ENCODE results near the gene TPRG1. TPM values are rescaled to one million over a fixed set of nuclear protein-coding genes. Genes with fewer than 3 reads are reported as not detected.

TPRG1 gene
- total RNA-seq, 4 donors from 2014 or later = 31.3 to 72.0 (median 47.0) TPM

GRCh38 chr3:189278221-189278620, 106.5 kb downstream of the TPRG1 start:
- TF ChIP-seq, protein P1, sequence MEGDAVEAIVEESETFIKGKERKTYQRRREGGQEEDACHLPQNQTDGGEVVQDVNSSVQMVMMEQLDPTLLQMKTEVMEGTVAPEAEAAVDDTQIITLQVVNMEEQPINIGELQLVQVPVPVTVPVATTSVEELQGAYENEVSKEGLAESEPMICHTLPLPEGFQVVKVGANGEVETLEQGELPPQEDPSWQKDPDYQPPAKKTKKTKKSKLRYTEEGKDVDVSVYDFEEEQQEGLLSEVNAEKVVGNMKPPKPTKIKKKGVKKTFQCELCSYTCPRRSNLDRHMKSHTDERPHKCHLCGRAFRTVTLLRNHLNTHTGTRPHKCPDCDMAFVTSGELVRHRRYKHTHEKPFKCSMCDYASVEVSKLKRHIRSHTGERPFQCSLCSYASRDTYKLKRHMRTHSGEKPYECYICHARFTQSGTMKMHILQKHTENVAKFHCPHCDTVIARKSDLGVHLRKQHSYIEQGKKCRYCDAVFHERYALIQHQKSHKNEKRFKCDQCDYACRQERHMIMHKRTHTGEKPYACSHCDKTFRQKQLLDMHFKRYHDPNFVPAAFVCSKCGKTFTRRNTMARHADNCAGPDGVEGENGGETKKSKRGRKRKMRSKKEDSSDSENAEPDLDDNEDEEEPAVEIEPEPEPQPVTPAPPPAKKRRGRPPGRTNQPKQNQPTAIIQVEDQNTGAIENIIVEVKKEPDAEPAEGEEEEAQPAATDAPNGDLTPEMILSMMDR (IDR thresholded peaks at IDR 0.05; ENCODE audit: low read depth) = no peak

- TF ChIP-seq, protein P1 (IDR thresholded peaks at IDR 0.05; ENCODE audit: low read depth) = no peak
Measured at GRCh38 chr3:189282189-189282588, 110.4 kb downstream of the TPRG1 start.

DNA sequence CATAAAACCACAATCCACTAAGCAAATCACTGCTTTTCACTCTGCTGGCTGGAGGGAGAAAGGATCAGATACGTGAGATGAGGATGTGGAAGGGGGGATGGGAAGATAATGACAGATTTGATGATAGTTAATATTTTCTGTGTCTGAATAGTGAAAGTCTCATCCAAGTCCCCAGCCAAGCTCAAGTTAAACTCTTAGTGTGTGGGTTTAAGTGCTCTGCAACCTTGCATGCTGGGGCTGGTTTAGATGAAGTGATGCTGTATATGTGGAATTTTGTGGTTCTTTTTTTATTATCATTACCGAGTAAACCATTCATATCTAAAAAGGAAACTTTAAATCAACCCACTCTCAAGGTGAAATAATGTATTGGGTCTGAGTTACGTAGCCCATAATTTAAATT, 111.0 kb downstream of the TPRG1 start:
- TF ChIP-seq, protein P1 (IDR thresholded peaks at IDR 0.05; ENCODE audit: low read depth) = no peak

DNA sequence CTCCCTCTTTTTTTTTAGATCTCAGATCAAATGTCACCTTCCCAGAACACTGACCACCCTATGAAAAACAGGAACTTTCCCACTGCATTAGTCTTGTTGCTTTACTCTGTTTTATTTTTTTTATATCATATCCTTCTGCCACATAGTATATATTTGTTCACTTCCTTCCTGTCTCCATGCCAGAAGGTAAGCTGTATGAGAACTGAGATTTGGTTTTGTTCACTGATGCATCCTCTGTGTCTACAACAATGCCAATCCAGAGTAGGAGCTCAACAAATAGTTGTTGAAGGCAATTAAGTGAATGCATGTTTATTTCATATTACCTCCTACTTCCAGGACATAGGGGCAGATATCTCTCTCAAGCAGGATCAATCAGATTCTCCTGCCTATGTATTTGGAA, 114.4 kb downstream of the TPRG1 start:
- TF ChIP-seq, protein P1 (IDR thresholded peaks at IDR 0.05; ENCODE audit: low read depth) = no peak

DNA sequence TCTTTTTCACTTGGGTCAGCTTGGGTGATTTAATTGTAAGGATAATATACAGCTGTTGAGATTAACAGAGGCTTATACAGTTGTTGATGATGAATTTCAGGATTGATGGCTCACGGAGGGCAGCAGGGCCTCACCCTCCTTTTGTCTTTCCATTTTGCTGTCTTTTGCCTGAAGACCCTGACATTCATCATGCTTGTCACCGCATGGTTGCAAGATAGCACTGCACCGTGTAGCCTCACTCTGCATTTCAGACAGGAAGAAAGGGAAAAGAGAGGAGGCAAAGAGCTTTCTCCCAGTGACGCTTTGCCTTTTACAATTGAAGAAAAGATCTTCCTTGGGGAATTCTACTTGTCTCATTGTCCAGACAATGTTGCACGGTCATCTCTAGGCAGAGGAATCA, 115.1 kb downstream of the TPRG1 start:
- TF ChIP-seq, protein P1 (IDR thresholded peaks at IDR 0.05; ENCODE audit: low read depth) = no peak

DNA sequence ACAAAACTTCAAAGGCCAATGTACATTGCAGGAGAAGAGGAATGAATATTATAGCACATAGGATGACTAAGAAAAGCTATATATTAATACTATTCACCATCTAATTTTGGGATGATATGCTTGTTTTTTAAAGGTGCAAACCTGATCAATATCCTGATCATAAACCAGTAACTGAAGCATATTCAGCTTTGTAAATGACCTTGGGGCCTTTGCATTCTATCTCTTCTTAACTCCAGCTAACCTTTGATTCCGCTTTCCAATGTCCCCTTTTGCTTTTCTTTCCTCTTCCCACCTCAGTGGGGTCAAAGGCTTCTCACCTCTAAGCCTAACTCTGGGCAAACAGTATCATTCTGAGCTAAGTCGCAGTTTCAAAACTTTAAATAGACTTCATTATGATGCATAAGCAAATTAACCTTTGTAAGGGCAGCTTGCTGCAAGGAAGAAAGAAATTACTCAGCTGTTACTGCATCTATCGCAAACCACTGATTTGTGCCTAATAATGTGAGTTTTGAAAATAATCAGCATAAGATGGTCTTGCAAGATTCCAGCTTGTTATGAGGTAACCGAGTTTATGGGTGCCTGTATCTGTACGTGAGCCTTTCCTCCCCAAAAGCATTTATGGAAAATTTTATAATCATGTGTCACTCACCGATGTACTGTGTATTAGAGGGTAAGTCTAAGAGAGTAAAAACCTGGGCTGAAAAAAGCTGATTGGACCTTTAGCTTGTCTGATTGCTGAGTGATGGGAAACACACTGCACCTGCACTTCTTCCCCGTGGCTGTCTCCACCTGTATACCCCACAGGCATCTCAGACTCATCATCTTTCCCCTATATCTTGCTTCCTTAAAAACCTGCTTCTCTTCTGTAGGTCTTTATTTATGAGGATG, 116.8 kb downstream of the TPRG1 start:
- TF ChIP-seq, protein P1 (IDR thresholded peaks at IDR 0.05; ENCODE audit: low read depth) = no peak

DNA sequence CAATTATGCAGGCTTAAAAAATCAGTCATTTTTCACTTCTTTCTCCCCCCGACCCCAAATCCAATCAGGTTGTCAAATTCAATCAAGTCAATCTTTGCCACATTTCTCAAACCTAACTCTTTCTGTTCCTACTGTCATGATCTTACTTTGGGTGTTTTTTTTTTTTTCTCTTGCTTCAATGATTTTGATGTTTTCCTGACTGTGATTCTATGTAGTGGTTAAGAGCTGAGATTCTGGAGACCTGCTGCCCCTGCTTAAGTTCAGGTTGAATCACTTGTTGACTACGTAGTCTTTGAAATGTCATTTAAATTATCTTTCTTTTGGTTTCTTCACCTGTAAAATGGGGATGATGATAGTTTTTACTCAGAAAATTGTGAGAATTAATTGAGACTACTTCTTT, 117.5 kb downstream of the TPRG1 start:
- TF ChIP-seq, protein P1 (IDR thresholded peaks at IDR 0.05; ENCODE audit: low read depth) = no peak

Data from subcutaneous adipose tissue (tissue), 4 donors.